HL-60 (cell line): ENCODE measurements around the gene C2orf72.

Source experiments
- GABPA ChIP-seq: IDR thresholded peaks from 2 replicates; pipeline ENCODE4 v1.6.1; 2012; ENCODE audit warnings: low read depth
- POLR2AphosphoS5 ChIP-seq: IDR thresholded peaks from 2 replicates; pipeline ENCODE4 v1.6.1; 2012; ENCODE audit warnings: low read depth
- SPI1 ChIP-seq: IDR thresholded peaks from 2 replicates; pipeline ENCODE4 v1.6.1; 2012; ENCODE audit warnings: low read depth, mild to moderate bottlenecking, borderline replicate concordance
- TF ChIP-seq, protein P1 (sequence below): IDR thresholded peaks from one replicate; pipeline ENCODE4 v1.5.1; 2011; ENCODE audit warnings: low read length, control low read depth, inconsistent platforms; ENCODE audit not compliant: insufficient read depth
- TF ChIP-seq, protein P2 (sequence below): IDR thresholded peaks from 2 replicates; pipeline ENCODE4 v1.6.1; 2012; ENCODE audit warnings: low read depth; ENCODE audit not compliant: insufficient replicate concordance

DNA sequence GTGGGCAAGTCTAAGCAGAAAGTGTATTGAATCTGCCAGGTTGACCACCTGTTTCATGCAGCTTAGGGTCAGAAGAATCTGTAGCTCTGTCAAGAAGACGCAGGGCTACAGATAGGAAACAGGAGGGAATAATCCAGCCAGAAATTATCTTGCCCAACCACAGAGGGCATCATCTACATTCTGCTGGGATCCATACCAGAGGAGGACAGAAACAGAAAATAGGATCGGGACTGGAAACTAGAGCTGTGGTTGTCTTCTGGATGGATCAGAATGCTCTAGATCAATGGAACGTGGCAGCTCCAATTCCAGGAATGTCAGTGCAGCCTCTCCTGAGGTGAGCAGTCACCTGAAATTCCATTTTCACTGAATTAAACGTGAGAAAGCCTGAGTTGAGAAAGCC, 37.8 kb upstream of the C2orf72 start:
- TF ChIP-seq POLR2AphosphoS5 (no peak), SPI1 (no peak), GABPA (no peak)
- TF ChIP-seq, protein P1, sequence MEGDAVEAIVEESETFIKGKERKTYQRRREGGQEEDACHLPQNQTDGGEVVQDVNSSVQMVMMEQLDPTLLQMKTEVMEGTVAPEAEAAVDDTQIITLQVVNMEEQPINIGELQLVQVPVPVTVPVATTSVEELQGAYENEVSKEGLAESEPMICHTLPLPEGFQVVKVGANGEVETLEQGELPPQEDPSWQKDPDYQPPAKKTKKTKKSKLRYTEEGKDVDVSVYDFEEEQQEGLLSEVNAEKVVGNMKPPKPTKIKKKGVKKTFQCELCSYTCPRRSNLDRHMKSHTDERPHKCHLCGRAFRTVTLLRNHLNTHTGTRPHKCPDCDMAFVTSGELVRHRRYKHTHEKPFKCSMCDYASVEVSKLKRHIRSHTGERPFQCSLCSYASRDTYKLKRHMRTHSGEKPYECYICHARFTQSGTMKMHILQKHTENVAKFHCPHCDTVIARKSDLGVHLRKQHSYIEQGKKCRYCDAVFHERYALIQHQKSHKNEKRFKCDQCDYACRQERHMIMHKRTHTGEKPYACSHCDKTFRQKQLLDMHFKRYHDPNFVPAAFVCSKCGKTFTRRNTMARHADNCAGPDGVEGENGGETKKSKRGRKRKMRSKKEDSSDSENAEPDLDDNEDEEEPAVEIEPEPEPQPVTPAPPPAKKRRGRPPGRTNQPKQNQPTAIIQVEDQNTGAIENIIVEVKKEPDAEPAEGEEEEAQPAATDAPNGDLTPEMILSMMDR = no peak
- TF ChIP-seq, protein P2, sequence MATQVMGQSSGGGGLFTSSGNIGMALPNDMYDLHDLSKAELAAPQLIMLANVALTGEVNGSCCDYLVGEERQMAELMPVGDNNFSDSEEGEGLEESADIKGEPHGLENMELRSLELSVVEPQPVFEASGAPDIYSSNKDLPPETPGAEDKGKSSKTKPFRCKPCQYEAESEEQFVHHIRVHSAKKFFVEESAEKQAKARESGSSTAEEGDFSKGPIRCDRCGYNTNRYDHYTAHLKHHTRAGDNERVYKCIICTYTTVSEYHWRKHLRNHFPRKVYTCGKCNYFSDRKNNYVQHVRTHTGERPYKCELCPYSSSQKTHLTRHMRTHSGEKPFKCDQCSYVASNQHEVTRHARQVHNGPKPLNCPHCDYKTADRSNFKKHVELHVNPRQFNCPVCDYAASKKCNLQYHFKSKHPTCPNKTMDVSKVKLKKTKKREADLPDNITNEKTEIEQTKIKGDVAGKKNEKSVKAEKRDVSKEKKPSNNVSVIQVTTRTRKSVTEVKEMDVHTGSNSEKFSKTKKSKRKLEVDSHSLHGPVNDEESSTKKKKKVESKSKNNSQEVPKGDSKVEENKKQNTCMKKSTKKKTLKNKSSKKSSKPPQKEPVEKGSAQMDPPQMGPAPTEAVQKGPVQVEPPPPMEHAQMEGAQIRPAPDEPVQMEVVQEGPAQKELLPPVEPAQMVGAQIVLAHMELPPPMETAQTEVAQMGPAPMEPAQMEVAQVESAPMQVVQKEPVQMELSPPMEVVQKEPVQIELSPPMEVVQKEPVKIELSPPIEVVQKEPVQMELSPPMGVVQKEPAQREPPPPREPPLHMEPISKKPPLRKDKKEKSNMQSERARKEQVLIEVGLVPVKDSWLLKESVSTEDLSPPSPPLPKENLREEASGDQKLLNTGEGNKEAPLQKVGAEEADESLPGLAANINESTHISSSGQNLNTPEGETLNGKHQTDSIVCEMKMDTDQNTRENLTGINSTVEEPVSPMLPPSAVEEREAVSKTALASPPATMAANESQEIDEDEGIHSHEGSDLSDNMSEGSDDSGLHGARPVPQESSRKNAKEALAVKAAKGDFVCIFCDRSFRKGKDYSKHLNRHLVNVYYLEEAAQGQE = no peak
